Uterus (tissue), 4 donors: ENCODE data around the gene STPG2. TPM values are rescaled to one million over a fixed set of nuclear protein-coding genes. Genes with fewer than 3 reads are reported as not detected.
"Not testable (repeated sequence)": the region's sequence is repeated elsewhere in the genome, so short reads cannot be mapped to it uniquely, and the experiment has no call there.

ENCODE experiments used
- DNase-seq, 2 donors: peaks; one replicate each; pipeline ENCODE4 v3.0.0-alpha.2; 2019 to 2020
- H3K27ac ChIP-seq, 2 donors: fragments of 200-600 bp; sonication (generic); 1 replicate in 1 of 2; 2 replicates in 1 of 2; pipeline ENCODE4 v1.5.1; 2016 to 2018
- H3K27me3 ChIP-seq, 2 donors: fragments of 200-600 bp; sonication (generic); one replicate each; pipeline ENCODE4 v1.5.1; 2018 to 2019; ENCODE audit warnings: control low read depth in 1 of 2
- H3K36me3 ChIP-seq, 2 donors: fragments of 200-600 bp; sonication (generic); one replicate each; pipeline ENCODE4 v1.5.1; 2019; ENCODE audit warnings: control low read depth in 1 of 2
- H3K4me1 ChIP-seq, 2 donors: fragments of 200-600 bp; sonication (generic); one replicate each; pipeline ENCODE4 v1.5.1; 2018 to 2019; ENCODE audit warnings: control low read depth in 1 of 2
- H3K4me3 ChIP-seq, 2 donors: fragments of 200-600 bp; sonication (generic); 1 replicate in 1 of 2; 2 replicates in 1 of 2; pipeline ENCODE4 v1.5.1; 2018 to 2019; ENCODE audit warnings: mild to moderate bottlenecking in 1 of 2
- H3K9me3 ChIP-seq, 2 donors: fragments of 200-600 bp; sonication (generic); one replicate each; pipeline ENCODE4 v1.5.1; 2019; ENCODE audit warnings: control low read depth in 1 of 2
- POLR2A ChIP-seq, 2 donors: fragments of 450-650 bp; IDR thresholded peaks; one replicate each; pipeline ENCODE4 v1.6.1; 2016; ENCODE audit warnings: antibody characterized with exemption in 2 of 2, mild to moderate bottlenecking in 1 of 2, moderate library complexity in 1 of 2
- intact Hi-C: fragments of 100-400 bp; cut with DNase I; formaldehyde crosslinking; loops from one replicate; pipeline ENCODE4 v1.15.1; 2023; ENCODE audit warnings: low total_unique reads
- total RNA-seq, 4 donors: library from RNA; depleted of rRNA in 3 of 4; stranded (reverse); fragments of >200 nt in 3 of 4; gene quantifications; one replicate each; pipeline versions ENCODE4 v1.1.0 to v1.2.4, GENCODE V29; 2014 to 2023
- TF ChIP-seq, protein P1 (sequence below), 4 experiments: fragments of 200-600 bp in 2 of 4; fragments of 450-650 bp in 2 of 4; sonication (generic) in 2 of 4; IDR thresholded peaks; one replicate each; pipeline ENCODE4 v1.5.1; 2016 to 2019; ENCODE audit warnings: antibody characterized with exemption in 4 of 4, mild to moderate bottlenecking in 2 of 4, moderate library complexity in 1 of 4
- donor health status: DM: yes; HTN: yes; CAD: no.

Gene STPG2
- total RNA-seq, 4 donors from 2014 or later, result 0.26 to 1.0 (median 0.61) TPM; not detected in 1

DNA sequence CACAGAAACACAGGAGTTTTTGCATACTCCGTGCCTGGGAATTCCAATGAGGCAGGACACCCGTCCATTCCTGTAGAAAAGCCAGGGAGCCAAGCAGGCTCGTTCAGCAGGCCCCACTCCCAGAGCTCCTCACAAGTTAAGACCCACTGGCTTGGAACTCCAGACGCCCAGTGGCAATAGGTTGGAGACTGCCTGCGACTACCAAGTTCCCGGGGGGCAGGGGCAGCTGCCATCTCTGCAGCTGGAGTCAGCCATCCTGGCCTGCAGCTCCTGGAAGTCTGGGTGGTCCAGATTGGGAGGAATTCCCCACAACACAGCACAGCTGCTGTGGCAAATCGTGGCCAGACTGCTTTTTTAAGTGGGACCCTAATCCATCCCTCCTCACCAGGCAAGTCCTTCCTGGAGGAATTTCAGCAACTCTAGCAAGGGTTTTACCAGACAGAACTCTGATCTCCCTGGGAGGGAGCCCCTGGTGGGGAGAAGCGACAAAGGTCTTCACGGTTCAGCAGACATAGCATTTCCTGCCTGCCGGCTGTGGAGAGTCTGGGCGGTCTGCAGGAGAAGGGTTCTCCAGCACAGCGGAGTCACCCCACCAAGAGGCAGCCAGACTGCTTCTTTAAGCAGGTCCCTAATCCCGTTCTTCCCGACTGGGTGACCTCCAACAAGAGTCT, 231.9 kb downstream of the STPG2 start:
- H3K4me1 ChIP-seq, result no peaks in the 10 kb centered on the region
- H3K27me3 ChIP-seq, result no peaks in the 10 kb centered on the region
- no peak for DNase-seq
- H3K9me3 ChIP-seq, result no peaks in the 10 kb centered on the region
- no peak overlapping the region for H3K4me3 ChIP-seq
- intact Hi-C loops, result no loop called here
- TF ChIP-seq, protein P1, sequence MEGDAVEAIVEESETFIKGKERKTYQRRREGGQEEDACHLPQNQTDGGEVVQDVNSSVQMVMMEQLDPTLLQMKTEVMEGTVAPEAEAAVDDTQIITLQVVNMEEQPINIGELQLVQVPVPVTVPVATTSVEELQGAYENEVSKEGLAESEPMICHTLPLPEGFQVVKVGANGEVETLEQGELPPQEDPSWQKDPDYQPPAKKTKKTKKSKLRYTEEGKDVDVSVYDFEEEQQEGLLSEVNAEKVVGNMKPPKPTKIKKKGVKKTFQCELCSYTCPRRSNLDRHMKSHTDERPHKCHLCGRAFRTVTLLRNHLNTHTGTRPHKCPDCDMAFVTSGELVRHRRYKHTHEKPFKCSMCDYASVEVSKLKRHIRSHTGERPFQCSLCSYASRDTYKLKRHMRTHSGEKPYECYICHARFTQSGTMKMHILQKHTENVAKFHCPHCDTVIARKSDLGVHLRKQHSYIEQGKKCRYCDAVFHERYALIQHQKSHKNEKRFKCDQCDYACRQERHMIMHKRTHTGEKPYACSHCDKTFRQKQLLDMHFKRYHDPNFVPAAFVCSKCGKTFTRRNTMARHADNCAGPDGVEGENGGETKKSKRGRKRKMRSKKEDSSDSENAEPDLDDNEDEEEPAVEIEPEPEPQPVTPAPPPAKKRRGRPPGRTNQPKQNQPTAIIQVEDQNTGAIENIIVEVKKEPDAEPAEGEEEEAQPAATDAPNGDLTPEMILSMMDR (IDR thresholded peaks at IDR 0.05), result no peak
- no peak for TF ChIP-seq POLR2A (IDR thresholded peaks at IDR 0.05)
- no peak overlapping the region for H3K27ac ChIP-seq
- no peaks in the 10 kb centered on the region for H3K36me3 ChIP-seq

DNA sequence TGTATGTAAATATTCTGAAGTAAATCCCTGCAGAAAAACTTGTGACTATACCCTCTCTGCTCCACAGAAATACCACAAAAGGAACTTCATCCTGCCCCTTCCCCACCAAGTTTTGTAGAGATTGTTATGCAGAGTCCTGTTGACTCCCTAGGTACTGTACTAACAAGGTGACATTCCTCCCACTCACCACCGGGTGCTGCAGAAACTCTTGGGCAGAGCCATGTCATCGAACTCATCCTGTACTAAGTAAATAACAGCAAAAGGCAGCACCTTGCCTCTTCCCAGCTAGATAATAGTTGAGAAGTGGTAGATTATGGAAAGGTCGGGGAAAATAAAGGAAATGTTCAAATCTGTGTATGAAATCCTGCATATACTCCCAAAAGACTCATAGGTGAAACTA, 233.3 kb downstream of the STPG2 start:
- Histone ChIP-seq H3K4me1 (no peaks in the 10 kb centered on the region), H3K9me3 (no peaks in the 10 kb centered on the region), H3K4me3 (no peak overlapping the region), H3K27me3 (no peaks in the 10 kb centered on the region), H3K27ac (no peak overlapping the region), H3K36me3 (no peaks in the 10 kb centered on the region)
- intact Hi-C loops, result no loop called here
- TF ChIP-seq POLR2A (IDR thresholded peaks at IDR 0.05), result no peak
- TF ChIP-seq, protein P1 (IDR thresholded peaks at IDR 0.05), result no peak
- DNase-seq, result no peak

DNA sequence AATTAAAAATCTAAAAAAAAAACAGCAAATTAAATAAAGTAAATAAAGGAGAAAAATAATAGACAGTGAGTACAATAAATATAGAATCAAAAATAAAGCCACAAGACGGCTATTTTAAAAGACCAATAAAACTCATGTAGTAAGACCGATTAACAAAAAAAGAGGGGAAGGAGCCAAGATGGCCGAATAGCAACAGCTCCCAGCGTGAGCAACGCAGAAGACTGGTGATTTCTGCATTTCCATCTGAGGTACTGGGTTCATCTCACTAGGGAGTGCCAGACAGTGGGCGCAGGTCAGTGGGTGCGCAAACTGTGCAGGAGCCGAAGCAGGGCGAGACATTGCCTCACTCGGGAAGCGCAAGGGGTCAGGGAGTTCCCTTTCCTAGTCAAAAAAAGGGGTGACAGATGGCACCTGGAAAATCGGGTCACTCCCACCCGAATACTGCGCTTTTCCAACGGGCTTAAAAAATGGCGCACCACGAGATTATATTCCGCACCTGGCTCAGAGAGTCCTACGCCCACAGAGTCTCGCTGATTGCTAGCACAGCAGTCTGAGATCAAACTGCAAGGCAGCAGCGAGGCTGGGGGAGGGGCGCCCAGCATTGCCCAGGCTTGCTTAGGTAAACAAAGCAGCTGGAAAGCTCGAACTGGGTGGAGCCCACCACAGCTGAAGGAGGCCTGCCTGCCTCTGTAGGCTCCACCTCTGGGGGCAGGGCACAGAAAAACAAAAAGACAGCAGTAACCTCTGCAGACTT, 239.7 kb downstream of the STPG2 start:
- intact Hi-C loops, result not testable (repeated sequence)

DNA sequence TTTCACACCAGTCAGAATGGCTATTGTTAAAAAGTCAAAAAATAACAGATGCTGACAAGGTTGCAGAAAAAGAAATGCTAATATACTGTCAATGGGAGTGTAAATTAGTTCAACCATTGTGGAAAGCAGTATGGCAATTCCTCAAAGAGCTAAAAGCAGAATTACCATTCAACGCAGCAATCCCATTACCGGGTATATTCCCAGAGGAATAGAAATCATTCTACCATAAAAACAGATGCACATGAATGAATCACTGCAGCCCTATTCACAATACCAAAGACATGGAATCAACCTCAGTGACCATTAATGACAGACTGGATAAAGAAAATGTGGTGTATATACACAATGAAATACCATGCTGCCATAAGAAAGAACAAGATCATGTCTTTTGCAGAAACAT, 243.0 kb downstream of the STPG2 start:
- TF ChIP-seq, protein P1 (IDR thresholded peaks at IDR 0.05), result no peak
- TF ChIP-seq POLR2A (IDR thresholded peaks at IDR 0.05), result no peak
- Histone ChIP-seq H3K27ac (no peak overlapping the region), H3K27me3 (no peaks in the 10 kb centered on the region), H3K9me3 (no peaks in the 10 kb centered on the region), H3K4me3 (no peak overlapping the region), H3K36me3 (no peaks in the 10 kb centered on the region), H3K4me1 (no peaks in the 10 kb centered on the region)
- no peak for DNase-seq
- intact Hi-C loops, result no loop called here

More for the DNA sequence above, 239.7 kb downstream of the STPG2 start:
- not testable (repeated sequence) for H3K4me3 ChIP-seq, H3K36me3 ChIP-seq, DNase-seq, H3K27me3 ChIP-seq, H3K27ac ChIP-seq, H3K4me1 ChIP-seq, H3K9me3 ChIP-seq

DNA sequence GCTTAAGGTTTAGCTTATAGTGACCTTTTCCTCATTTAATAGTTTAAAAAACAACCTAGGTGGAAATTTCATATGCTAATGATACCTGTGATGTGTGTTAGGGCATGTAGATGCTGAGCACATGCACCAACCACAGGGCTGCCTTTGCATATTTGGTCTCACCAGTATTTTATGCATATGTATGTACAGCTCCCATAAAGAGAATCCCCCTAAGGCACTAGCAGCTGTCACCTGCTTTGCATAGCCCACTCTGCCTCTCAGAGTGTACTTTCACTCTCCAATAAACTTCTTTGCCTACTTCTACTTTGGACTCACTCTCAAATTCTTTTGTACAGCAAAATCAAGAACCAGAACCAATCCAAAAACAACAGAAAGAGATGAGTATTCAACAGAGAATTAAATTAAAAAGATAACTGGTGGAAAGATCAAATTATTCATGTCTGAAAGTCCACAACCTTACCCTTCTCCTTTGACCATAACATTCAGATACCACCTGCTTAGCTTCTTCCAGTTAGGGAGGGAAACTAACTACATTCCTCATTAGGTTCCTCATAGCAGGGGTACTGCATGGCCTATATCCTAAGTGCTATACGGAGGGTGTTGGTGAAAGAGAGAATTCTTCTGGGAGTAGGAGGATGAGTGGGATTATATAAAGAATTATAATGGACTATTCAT, 250.5 kb downstream of the STPG2 start:
- intact Hi-C loops, result no loop called here
- TF ChIP-seq, protein P1 (IDR thresholded peaks at IDR 0.05), result no peak
- TF ChIP-seq POLR2A (IDR thresholded peaks at IDR 0.05), result no peak
- no peaks in the 10 kb centered on the region for H3K9me3 ChIP-seq
- no peaks in the 10 kb centered on the region for H3K27me3 ChIP-seq
- no peak overlapping the region for H3K27ac ChIP-seq
- H3K4me3 ChIP-seq, result no peak overlapping the region
- no peaks in the 10 kb centered on the region for H3K4me1 ChIP-seq
- DNase-seq, result no peak
- H3K36me3 ChIP-seq, result no peaks in the 10 kb centered on the region
